Hematopoietic multipotent progenitor cell treated with erythropoietin and hydrocortisone succinate and interleukin-3 and kit ligand, for 15 days (in vitro differentiated cells): Measurements from ENCODE around the gene VAV3.
"Not testable (repeated sequence)": the region's sequence is repeated elsewhere in the genome, so short reads cannot be mapped to it uniquely, and the experiment has no call there.

Source experiments
- DNase-seq: peaks from one replicate; pipeline ENCODE4 v3.0.0-alpha.2; 2015; ENCODE audit warnings: low spot score

Gene VAV3

GRCh38 chr1:107680579-107680985 lies 284.4 kb downstream of the VAV3 start:
- no peak for DNase-seq

DNA sequence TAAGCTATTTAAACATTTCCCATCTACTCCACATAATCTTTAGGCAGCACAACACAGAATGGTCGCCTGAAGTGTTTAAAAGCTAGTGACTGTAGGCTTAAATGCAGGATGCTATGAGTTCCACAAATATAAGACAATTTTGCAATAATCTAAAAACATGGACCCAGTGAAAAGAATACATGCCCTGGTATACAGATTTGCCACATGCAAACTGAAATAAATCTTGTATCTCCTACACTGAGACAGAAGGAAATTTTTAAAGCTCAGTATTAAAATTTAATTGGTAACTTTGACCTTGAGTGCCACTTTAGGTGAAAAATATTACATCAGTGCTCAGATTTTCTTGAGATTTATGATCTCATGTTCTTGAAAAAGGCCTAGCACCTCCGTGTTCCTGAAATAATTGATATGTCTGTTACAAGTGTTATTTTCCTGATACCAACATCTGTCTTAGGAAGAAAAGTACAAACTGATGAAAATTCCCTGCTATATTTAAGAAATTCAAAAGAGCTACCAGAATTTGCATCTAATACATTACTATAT lies 285.5 kb downstream of the VAV3 start:
- no peak for DNase-seq

DNA sequence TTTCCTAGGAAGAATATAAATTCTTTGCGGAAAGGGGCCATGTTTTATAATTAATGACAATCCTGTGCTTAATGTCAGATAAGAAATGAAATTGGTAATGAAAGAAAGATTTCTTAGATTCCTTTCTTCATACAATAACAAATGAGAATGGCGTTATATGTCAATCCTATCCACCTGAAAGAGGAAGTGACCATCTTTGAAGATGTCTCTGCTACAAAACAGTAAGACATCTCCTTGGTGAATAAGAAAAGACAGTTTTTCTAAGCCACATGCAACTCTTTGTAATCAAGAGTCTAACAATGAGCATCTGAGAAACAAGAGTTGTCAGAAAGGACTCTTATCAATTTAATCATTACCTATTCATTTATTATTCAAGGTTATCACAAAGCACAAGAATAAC lies 286.0 kb downstream of the VAV3 start:
- DNase-seq = no peak

DNA sequence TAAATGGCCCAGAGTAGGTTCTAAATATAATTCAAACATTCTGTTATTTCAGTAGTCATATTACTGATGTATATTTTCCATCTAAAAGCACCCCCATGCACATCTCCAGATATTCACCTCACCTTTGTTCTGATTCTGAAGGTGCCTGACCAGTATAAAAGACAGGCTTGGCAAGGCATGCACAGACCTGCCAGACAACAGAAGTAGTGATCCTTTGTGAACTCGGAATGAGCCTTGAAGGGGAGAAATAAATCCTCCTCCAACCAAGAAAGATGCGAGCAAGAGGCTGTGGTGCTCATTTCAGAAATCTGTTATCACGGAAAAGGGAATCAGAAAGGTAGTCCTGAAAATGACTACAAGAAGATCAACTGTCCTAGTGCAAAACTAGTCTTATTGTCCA lies 287.3 kb downstream of the VAV3 start:
- DNase-seq = no peak

DNA sequence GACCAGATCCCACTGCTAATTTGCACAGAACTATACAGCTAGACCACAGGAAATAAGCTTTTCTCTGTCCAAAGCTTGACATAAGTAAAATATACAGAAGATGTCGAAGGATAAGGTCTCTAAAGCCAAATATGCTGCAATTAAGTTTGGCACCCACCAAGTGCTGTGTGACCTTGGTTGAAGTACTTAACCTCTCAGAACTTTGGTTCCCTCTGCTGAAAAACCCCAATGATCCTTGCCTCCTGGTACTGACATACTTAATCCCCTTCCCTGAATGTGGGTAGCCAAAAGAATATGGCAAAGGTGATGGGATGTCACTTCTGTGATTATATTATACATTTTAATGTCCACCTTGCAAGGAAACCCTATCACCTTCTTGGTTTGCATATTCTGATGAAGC lies 290.5 kb downstream of the VAV3 start:
- no peak for DNase-seq

DNA sequence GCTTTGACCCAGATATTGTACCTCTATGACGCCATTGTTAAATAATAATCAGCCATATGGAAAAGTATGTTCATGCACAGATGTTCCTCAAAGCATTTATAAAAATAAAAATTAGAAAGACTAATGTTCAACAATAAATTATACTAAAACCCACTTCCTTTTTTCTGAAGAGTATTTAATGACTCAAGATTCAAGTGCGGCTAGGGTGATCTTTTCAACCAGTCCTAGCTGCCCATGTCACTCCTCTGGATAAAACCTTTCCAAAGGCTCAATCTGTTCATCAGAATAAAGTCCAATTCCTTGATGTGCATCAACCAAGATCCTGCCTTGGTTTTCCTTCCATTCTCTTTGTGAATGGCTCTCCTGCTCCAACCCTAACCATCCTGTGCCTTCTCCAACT lies 292.0 kb downstream of the VAV3 start:
- no peak for DNase-seq

DNA sequence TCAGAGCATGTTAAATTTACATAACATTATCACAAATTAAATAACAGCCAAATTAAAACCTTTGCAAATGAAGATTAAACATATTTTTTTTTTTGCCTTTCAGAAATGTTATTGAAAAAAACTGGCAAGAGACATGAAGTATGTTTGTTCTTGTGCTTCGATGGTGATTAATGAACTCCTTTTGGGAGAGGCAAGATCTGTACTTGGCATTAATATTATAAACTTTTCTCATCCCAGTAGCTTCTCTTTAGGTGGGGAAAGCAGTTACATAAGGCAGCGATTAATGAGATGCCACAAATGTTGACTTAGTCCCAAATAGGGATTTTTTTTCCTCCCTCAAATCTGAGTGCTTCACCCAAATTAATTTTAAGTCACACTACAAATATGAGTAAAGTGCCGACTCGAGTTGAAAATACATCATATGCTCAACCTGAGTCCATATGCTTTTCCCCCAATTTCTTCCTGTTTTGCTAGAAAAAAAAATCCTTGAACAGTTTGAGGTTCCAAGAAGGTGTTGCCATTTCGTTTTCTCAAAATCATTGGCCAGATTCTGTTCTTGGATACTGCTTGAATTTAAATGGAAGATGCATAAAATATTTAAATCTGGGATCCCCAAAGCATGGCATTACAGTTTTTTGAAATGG lies 294.5 kb downstream of the VAV3 start:
- no peak for DNase-seq

DNA sequence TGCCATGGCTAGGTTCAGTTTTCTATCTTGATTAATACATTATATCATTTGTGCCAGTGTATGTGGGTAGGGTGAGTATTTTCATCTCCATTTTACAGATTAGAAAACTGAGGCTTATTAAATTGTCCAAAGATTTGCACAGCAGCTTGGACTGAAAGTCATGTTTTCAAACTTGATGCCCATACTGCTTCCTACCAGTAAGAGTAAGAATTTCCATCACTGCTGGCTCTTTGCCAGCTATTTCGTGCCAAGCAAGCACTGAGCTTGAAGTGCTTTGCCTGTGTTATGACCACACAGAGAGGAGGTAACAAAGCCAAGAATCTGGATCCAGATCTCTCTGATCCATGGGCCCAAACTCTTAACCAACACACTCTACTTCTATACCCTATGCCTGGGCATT lies 295.0 kb downstream of the VAV3 start:
- DNase-seq = no peak

- DNase-seq = no peak
Observed at GRCh38 chr1:107668762-107669161, 296.2 kb downstream of the VAV3 start.

- DNase-seq = no peak
Observed at GRCh38 chr1:107666493-107666892, 298.5 kb downstream of the VAV3 start.

DNA sequence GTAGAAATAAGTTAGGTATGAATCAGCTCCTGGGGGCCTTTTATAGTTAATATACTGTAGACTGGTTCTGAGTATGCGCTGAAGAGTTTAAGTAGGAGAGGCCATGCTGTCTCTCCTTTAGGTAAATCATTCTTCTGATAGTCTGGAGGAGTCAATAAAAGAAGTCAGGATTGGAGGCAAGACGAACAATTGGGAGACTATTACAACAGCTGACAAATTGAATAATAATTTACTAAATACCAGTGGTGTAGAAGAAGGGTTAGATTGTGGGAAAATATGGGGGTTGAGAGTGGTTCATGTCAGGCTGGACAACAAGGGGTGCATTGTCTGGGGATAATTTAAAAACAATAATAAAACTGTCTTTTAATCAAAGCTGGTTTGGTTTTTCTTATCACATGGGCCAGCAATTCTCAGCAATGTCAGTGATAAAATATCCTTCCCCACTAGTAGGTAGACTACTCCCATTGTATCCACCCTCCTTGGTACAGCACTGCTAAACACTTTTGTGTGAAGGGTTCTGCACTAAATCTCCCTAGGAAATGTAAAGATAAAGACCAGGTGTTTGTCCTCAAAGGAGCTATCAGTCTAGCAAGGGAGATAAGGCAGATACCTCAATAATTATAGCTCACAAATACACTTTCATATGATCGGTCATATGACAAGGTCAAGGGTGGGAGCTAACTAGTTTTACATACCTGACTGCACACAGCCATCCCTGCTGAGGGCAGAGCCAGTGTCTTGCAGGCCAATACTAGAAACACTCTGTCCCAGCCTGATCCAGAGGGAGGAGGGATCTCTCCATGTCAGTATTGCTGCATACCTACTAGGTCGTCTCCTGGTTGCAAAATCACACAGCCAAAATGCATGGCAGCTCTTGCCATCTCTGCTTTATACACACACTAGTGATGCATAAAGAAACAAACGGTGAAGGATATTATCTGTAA lies 299.7 kb downstream of the VAV3 start:
- no peak for DNase-seq

DNA sequence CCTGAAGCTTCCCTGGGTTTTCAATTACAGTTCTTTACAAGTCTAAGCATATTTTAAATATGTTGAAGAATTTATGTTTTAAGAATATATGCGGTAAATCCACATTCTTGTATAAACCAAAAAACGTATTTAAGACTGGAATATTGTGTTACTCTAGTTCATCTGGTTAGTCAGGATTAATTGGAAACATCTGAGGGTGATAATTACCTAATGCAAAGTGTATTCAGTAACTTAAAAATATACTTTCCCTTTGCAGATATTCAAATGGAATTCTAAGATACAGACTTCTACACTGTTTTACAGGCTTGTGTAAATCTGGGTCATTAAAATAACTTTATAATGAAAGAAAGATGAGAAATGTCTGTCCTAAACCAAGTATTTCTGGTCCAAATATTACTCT lies 302.0 kb downstream of the VAV3 start:
- DNase-seq = no peak

GRCh38 chr1:107661158-107661557 lies 303.8 kb downstream of the VAV3 start:
- no peak for DNase-seq

DNA sequence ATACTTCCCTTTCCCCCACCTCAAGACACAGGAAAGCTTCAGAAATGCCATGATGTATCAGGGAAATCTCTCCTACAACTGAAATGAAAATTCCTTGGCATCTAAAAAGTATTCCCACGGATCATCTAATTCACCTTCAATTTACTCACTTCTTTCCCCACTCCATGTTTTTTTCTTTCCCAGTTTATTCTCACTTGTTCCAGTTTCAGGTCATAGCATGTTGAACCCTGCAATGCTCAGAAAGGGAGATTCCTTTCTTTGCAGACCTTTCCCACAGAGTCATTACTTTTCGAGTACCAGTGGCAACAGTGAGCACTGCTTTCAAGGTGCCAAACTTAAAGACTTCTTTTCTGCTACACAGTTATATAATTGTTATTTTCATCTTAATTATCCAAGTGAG lies 305.0 kb downstream of the VAV3 start:
- no peak for DNase-seq

GRCh38 chr1:107657356-107657755 lies 307.6 kb downstream of the VAV3 start:
- DNase-seq = no peak

DNA sequence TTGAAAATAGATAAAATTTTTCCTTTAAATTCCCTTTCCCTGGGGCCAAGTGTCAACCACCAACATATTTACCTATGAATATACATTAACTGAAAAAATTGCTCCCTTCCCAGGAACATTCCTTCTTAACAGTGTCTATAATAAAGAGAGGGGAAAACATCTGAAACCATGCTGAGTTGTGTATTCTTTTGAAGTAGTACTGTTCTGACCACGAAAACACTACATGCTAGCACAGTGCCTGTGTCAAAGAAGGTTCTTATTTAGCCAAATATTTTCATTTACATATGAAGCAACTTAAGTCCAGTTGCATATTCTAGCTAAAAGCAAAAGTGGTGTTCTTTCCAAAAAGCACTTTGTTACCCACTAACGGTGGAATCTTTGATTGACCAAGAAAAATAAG lies 311.2 kb downstream of the VAV3 start:
- DNase-seq = no peak

GRCh38 chr1:107653005-107653404 lies 312.0 kb downstream of the VAV3 start:
- DNase-seq = no peak

- DNase-seq = not testable (repeated sequence)
Observed at GRCh38 chr1:107650825-107651224, 314.2 kb downstream of the VAV3 start.

DNA sequence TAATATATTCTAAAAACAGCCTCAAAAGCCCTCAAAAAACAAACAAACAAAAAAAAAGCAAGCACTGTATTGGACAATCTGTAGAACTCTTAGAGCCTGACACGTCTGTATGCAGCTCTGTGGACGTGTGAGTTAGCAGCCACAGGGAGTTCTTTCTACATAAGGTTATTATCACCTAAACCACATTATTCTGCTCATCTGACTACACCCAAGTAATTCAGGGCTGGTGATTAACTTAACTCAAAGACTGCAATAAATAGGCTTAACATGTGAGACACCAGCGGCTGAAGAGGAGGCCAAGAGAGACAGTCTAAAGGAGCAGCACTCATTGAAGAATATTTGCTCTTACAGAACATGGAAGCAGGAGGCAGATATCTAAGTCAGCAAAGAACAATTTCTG lies 316.0 kb downstream of the VAV3 start:
- DNase-seq = no peak

- DNase-seq = no peak
Observed at GRCh38 chr1:107648071-107648470, 316.9 kb downstream of the VAV3 start.

GRCh38 chr1:107647012-107647411 lies 318.0 kb downstream of the VAV3 start:
- no peak for DNase-seq

- no peak for DNase-seq
Observed at GRCh38 chr1:107643766-107644165, 321.2 kb downstream of the VAV3 start.

DNA sequence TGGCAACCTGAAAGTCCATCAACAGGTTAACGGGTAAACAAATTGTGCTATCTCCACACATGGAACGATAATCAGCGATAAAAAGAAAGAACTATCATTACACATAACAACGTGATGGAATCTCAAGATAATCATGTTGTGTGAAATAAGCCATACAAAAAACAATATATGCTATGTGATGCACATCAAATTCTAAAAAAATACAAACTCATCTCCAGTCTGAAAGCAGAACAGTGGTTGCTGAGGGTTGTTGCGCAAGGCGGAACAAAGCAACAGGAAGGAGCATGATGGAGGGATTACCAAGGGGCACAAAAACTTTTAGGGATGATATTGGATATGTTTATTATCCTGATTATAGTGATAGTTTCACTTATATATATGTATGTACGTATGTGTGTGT lies 324.8 kb downstream of the VAV3 start:
- no peak for DNase-seq
